HUES6 (cell line): ENCODE measurements around the gene PPIF.

Experiments
- H3K27ac ChIP-seq: 2 replicates; pipeline ENCODE4 v1.7.0; 2013; ENCODE audit warnings: low read depth, mild to moderate bottlenecking, low read length, inconsistent platforms
- H3K27me3 ChIP-seq: 2 replicates; pipeline ENCODE4 v1.6.1; 2013; ENCODE audit warnings: low read length; ENCODE audit not compliant: control insufficient read depth, insufficient read depth
- H3K36me3 ChIP-seq: 2 replicates; pipeline ENCODE4 v1.6.1; 2013; ENCODE audit warnings: low read length; ENCODE audit not compliant: control insufficient read depth, insufficient read depth
- H3K4me1 ChIP-seq: 2 replicates; pipeline ENCODE4 v1.6.1; 2013; ENCODE audit warnings: low read length; ENCODE audit not compliant: control insufficient read depth, insufficient read depth
- H3K4me3 ChIP-seq: 2 replicates; pipeline ENCODE4 v1.5.1; 2013; ENCODE audit warnings: low read depth, low read length
- H3K9ac ChIP-seq: one replicate; pipeline ENCODE4 v1.6.1; 2013; ENCODE audit warnings: mild to moderate bottlenecking, low read length
- H3K9me3 ChIP-seq: 2 replicates; pipeline ENCODE4 v1.6.1; 2013; ENCODE audit warnings: low read depth, low read length; ENCODE audit not compliant: control insufficient read depth, insufficient read depth

The PPIF gene

GRCh38 chr10:79359816-79360498 is 12.7 kb downstream of the PPIF start:
- Histone ChIP-seq H3K4me3 (no peak overlapping the region), H3K36me3 (peaks cover 6% of the 10 kb centered on the region), H3K4me1 (no peaks in the 10 kb centered on the region), H3K27ac (no peak overlapping the region), H3K9ac (no peak overlapping the region), H3K9me3 (peaks cover 3% of the 10 kb centered on the region; the same call in 1 of the 2 replicates), H3K27me3 (no peaks in the 10 kb centered on the region)

GRCh38 chr10:79360499-79361342 is 13.5 kb downstream of the PPIF start:
- Histone ChIP-seq H3K4me1 (no peaks in the 10 kb centered on the region), H3K36me3 (no peaks in the 10 kb centered on the region), H3K27ac (no peak overlapping the region), H3K27me3 (no peaks in the 10 kb centered on the region), H3K9ac (no peak overlapping the region), H3K9me3 (peaks cover 3% of the 10 kb centered on the region; the same call in 1 of the 2 replicates), H3K4me3 (no peak overlapping the region)

DNA sequence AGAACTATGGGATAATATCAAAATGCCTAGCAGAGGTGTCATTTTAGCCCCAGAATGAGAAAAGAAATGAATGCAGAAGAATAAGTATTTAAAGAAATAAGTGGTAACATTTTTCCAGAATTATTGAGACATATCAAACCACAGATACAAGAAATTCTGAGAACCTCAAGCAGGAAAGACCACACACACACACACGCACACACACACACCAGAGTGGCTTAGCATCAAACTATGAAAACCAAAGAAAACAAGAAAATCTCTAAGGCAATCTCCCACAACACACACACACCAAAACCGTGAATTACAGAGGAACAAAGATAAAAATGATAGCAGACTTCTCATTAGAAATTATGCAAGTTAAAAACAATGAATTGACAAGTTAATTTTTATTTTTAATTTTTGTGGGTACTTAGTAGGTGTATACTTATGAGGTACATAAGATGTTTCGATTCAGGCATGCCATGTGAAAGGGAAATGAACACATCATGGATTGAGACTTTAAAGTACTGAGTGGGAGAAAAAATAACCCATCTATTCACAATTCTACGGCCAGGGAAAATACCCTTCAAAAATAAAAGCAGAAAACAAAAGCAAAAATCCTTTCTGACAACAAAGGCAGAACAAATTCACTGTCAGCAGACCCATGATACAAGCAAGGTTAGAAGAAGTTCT is 14.6 kb downstream of the PPIF start:
- no peak overlapping the region for H3K9ac ChIP-seq
- peaks cover 3% of the 10 kb centered on the region; the same call in 1 of the 2 replicates for H3K9me3 ChIP-seq
- no peaks in the 10 kb centered on the region for H3K36me3 ChIP-seq
- no peaks in the 10 kb centered on the region for H3K4me1 ChIP-seq
- no peak overlapping the region for H3K27ac ChIP-seq
- no peaks in the 10 kb centered on the region for H3K27me3 ChIP-seq
- H3K4me3 ChIP-seq: no peak overlapping the region

DNA sequence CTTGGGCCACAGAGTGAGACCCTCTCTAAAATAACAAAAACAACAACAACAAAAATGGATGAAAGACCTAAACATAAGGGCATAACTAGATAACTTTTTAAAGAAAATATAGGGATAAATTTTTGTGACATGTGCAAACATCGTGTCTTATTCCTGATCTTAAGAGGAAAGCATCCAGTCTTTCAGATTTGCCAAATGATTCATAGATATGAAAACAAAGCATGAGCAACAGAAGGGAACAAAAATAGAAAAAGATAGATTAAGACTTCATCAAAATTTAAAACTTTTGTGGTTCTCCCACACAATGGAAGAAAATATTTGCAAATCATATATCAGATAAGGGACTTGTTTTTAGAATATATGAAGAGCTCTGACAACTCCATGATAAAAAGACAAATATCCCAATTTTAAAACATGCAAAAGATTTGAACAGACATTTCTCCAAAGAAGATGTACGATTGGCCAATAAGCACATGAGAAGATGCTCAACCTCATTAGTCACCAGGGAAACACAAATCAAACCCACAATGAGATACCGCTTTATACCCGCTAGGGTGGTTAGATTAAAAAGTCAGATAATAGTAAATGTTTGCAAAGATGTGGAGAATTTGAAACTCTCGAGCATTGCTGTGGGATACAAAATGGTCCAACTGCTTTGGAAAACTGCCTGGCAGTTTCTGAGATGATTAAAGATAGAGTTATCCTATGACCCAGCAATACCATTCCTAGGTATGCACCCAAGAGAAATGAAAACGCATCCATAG is 20.3 kb downstream of the PPIF start:
- Histone ChIP-seq H3K9me3 (peaks cover 6% of the 10 kb centered on the region; the same call in 1 of the 2 replicates), H3K36me3 (no peaks in the 10 kb centered on the region), H3K4me3 (no peak overlapping the region), H3K27me3 (no peaks in the 10 kb centered on the region; the same call in 1 of the 2 replicates), H3K4me1 (no peaks in the 10 kb centered on the region), H3K27ac (no peak overlapping the region), H3K9ac (no peak overlapping the region)

DNA sequence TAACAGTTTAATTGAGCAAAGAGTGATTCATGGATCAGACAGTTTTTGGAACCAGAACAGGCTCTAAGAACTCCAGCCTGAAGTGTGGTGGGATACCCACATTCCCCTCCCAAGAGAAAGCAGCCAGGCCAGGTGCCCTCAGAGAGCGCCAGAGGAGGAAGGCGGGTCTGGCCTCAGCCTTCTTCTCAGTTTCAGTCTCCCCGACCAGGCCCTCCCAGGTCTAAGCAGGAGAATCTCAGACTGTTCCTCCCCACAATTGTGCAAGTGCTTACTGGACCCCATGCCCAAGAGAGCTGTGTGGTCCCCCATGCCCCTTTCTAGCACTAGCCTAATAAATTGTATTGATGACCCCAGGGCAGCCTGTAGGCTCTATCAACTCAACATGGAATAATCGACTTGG is 25.6 kb downstream of the PPIF start:
- H3K27ac ChIP-seq: no peak overlapping the region
- no peaks in the 10 kb centered on the region for H3K27me3 ChIP-seq
- H3K4me1 ChIP-seq: peaks cover 3% of the 10 kb centered on the region; the same call in 1 of the 2 replicates
- no peak overlapping the region for H3K4me3 ChIP-seq
- H3K36me3 ChIP-seq: no peaks in the 10 kb centered on the region
- H3K9ac ChIP-seq: no peak overlapping the region
- H3K9me3 ChIP-seq: peaks cover 5% of the 10 kb centered on the region; the same call in 1 of the 2 replicates

- H3K9me3 ChIP-seq: peaks cover 5% of the 10 kb centered on the region; the same call in 1 of the 2 replicates
- no peak overlapping the region for H3K4me3 ChIP-seq
- H3K27me3 ChIP-seq: no peaks in the 10 kb centered on the region
- no peak overlapping the region for H3K9ac ChIP-seq
- H3K4me1 ChIP-seq: peaks cover 3% of the 10 kb centered on the region; the same call in 1 of the 2 replicates
- no peaks in the 10 kb centered on the region for H3K36me3 ChIP-seq
- H3K27ac ChIP-seq: no peak overlapping the region
Observed at GRCh38 chr10:79374312-79375191, 27.3 kb downstream of the PPIF start.

- Histone ChIP-seq H3K4me3 (no peak overlapping the region), H3K27me3 (no peaks in the 10 kb centered on the region), H3K9me3 (peaks cover 5% of the 10 kb centered on the region; the same call in 1 of the 2 replicates), H3K9ac (no peak overlapping the region), H3K27ac (no peak overlapping the region), H3K36me3 (no peaks in the 10 kb centered on the region), H3K4me1 (peaks cover 3% of the 10 kb centered on the region; the same call in 1 of the 2 replicates)
Observed at GRCh38 chr10:79375321-79376077, 28.2 kb downstream of the PPIF start.

GRCh38 chr10:79376078-79376628 is 28.9 kb downstream of the PPIF start:
- no peaks in the 10 kb centered on the region for H3K36me3 ChIP-seq
- H3K9me3 ChIP-seq: peaks cover 3% of the 10 kb centered on the region; the same call in 1 of the 2 replicates
- peaks cover 3% of the 10 kb centered on the region; the same call in 1 of the 2 replicates for H3K4me1 ChIP-seq
- no peak overlapping the region for H3K9ac ChIP-seq
- no peaks in the 10 kb centered on the region for H3K27me3 ChIP-seq
- H3K27ac ChIP-seq: no peak overlapping the region
- H3K4me3 ChIP-seq: no peak overlapping the region
